Measurements from ENCODE around the gene ZNRF2. TPM values are rescaled to one million over a fixed set of nuclear protein-coding genes. Genes with fewer than 3 reads are reported as not detected.

ZNRF2 gene
- total and polyA plus RNA-seq, 2 of the 4 experiments (the other 2 are of a cell fraction): 0.31 to 0.54 TPM

DNA sequence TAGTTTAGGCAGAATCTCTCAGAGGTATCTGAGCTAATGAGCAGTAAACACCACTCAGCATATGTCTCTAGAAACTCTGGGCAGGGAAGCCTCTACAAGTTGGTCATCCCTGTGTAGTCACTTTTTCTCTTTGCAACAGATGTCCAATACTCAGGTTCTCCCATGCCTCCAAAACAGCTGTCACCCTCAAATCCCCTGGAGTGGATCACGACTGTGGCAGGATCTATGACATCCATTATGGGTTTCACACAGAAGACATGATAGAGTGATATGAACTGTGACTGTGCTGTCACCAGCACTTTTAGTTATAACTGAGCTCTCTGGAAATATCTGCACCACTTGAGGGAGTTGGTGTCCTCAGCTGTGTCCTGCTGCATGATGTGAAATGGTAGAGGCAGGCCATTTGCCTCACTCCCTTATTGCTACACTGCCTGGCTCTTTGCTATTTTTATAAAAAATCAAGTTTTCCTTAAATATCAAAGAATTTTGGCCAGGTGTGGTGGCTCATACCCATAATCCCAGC is 24.1 kb upstream of the ZNRF2 start:
- Histone ChIP-seq H3K27ac (ENCODE audit: insufficient read depth, low read length) (no peak overlapping the region), H2BK20ac (ENCODE audit: low read depth, low read length) (no peak overlapping the region), H3K4me3 (ENCODE audit: insufficient read depth, low read depth, low read length) (no peak overlapping the region), H3K4me1 (ENCODE audit: control insufficient read depth, insufficient read depth, low read length) (no peaks in the 10 kb centered on the region), H2AK9ac (replicated peaks; ENCODE audit: low read depth, low read length, poor library complexity) (no peak overlapping the region), H2BK120ac (ENCODE audit: low read depth, low read length) (no peak overlapping the region), H3K79me1 (ENCODE audit: low read depth in 1 of 2, low read length in 2 of 2) (no peaks in the 10 kb centered on the region), H3K9ac (ENCODE audit: low read depth, low read length) (no peak overlapping the region), H3K9me1 (ENCODE audit: insufficient read depth, low read length) (no peaks in the 10 kb centered on the region), H2BK15ac (ENCODE audit: low read depth, low read length) (no peak overlapping the region), H3K56ac (ENCODE audit: extremely low read depth, insufficient read depth, low read length) (no peak overlapping the region), H3K27me3 (ENCODE audit: control insufficient read depth, insufficient read depth, low read length) (peaks cover 3% of the 10 kb centered on the region), H3K18ac (ENCODE audit: low read depth, low read length) (no peak overlapping the region), H3K23ac (ENCODE audit: low read depth, low read length) (no peak overlapping the region), H4K8ac (ENCODE audit: low read depth in 2 of 2, low read length in 2 of 2) (no peak overlapping the region), H3K4ac (ENCODE audit: low read depth, low read length) (no peak overlapping the region), H3K36me3 (ENCODE audit: control insufficient read depth, insufficient read depth, low read length) (no peaks in the 10 kb centered on the region), H3K9me3 (ENCODE audit: control insufficient read depth, insufficient read depth, low read length) (no peaks in the 10 kb centered on the region), H4K20me1 (ENCODE audit: insufficient read depth, low read length) (no peaks in the 10 kb centered on the region), H3K4me2 (ENCODE audit: low read depth, low read length) (no peak overlapping the region), H3K14ac (replicated peaks; ENCODE audit: low read depth, low read length) (no peak overlapping the region), H2AK5ac (ENCODE audit: low read depth, low read length) (no peak overlapping the region), H4K91ac (ENCODE audit: insufficient read depth, low read depth, low read length) (no peak overlapping the region), H4K5ac (ENCODE audit: low read depth, low read length) (no peak overlapping the region), H2BK5ac (ENCODE audit: low read depth, low read length, poor library complexity, severe bottlenecking) (no peak overlapping the region), H2AFZ (replicated peaks; ENCODE audit: low read length, poor library complexity) (no peak overlapping the region)
- intact Hi-C loops (cut with micrococcal nuclease) (no loop called here), dilution Hi-C loops (cut with HindIII; ENCODE audit: low sequenced_read_pairs, unreplicated experiment) (no loop called here), in situ Hi-C loops (cut with MboI; ENCODE audit: low sequenced_read_pairs) (no loop called here)
- ChIA-PET CTCF (no interaction called here), POLR2A (ENCODE audit: unreplicated experiment) (no interaction called here)
- DNase-seq: no peak
- no peak for TF ChIP-seq NFE2L2 (IDR thresholded peaks at IDR 0.05; ENCODE audit: low read depth, low read length)
- TF ChIP-seq FOS (IDR thresholded peaks at IDR 0.05; ENCODE audit: low read depth, low read length): no peak
- no peak for TF ChIP-seq POLR2A (IDR thresholded peaks at IDR 0.05; ENCODE audit: low read depth, low read length)
- no peak for TF ChIP-seq MAFK (IDR thresholded peaks at IDR 0.05; ENCODE audit: low read depth, low read length)
- TF ChIP-seq RAD21 (IDR thresholded peaks at IDR 0.05; ENCODE audit: low read length): no peak
- no peak for TF ChIP-seq MXI1 (IDR thresholded peaks at IDR 0.05; ENCODE audit: borderline replicate concordance, low read depth, low read length)
- TF ChIP-seq, protein P1, sequence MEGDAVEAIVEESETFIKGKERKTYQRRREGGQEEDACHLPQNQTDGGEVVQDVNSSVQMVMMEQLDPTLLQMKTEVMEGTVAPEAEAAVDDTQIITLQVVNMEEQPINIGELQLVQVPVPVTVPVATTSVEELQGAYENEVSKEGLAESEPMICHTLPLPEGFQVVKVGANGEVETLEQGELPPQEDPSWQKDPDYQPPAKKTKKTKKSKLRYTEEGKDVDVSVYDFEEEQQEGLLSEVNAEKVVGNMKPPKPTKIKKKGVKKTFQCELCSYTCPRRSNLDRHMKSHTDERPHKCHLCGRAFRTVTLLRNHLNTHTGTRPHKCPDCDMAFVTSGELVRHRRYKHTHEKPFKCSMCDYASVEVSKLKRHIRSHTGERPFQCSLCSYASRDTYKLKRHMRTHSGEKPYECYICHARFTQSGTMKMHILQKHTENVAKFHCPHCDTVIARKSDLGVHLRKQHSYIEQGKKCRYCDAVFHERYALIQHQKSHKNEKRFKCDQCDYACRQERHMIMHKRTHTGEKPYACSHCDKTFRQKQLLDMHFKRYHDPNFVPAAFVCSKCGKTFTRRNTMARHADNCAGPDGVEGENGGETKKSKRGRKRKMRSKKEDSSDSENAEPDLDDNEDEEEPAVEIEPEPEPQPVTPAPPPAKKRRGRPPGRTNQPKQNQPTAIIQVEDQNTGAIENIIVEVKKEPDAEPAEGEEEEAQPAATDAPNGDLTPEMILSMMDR (conservative IDR thresholded peaks at IDR 0.05; ENCODE audit: low read depth, low read length): no peak
- no peak for TF ChIP-seq RFX5 (IDR thresholded peaks at IDR 0.05; ENCODE audit: low read depth, low read length)
- no peak for TF ChIP-seq RCOR1 (IDR thresholded peaks at IDR 0.05; ENCODE audit: insufficient replicate concordance, low read length)
- no peak for TF ChIP-seq CHD1 (IDR thresholded peaks at IDR 0.05; ENCODE audit: low read depth, low read length)
- TF ChIP-seq, protein P2, sequence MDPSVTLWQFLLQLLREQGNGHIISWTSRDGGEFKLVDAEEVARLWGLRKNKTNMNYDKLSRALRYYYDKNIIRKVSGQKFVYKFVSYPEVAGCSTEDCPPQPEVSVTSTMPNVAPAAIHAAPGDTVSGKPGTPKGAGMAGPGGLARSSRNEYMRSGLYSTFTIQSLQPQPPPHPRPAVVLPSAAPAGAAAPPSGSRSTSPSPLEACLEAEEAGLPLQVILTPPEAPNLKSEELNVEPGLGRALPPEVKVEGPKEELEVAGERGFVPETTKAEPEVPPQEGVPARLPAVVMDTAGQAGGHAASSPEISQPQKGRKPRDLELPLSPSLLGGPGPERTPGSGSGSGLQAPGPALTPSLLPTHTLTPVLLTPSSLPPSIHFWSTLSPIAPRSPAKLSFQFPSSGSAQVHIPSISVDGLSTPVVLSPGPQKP (IDR thresholded peaks at IDR 0.05; ENCODE audit: borderline replicate concordance, low read depth, low read length): no peak
- no CpG with 5 or more reads among the region's 1 CpG for WGBS, 2 experiments (ENCODE audit: extremely low coverage in 2 of 2, insufficient read length in 1 of 2)
- ATAC-seq (ENCODE audit: low read depth): no peak
- no TSS peak for BruUV-seq (replicated peaks)

All from IMR-90 (cell line).